ENCODE measurements around the gene KIFC1.

DNA sequence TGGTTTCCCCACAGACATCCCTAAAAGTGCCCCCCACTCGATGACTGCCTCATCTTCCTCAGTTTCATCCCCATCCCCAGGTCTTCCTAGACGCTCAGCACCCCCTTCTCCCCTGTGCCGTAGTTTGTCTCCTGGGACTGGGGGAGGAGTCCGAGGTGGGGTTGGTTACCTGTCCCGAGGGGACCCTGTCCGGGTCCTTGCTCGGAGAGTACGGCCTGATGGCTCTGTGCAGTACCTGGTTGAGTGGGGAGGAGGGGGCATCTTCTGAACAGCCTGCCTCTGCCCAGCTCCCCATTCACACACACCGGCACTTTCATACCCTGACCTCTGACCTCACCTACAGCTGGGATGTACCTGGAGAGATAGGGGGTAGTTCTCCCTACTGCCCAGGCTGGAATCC lies 24.2 kb downstream of the KIFC1 start:
- TF ChIP-seq, protein P1, sequence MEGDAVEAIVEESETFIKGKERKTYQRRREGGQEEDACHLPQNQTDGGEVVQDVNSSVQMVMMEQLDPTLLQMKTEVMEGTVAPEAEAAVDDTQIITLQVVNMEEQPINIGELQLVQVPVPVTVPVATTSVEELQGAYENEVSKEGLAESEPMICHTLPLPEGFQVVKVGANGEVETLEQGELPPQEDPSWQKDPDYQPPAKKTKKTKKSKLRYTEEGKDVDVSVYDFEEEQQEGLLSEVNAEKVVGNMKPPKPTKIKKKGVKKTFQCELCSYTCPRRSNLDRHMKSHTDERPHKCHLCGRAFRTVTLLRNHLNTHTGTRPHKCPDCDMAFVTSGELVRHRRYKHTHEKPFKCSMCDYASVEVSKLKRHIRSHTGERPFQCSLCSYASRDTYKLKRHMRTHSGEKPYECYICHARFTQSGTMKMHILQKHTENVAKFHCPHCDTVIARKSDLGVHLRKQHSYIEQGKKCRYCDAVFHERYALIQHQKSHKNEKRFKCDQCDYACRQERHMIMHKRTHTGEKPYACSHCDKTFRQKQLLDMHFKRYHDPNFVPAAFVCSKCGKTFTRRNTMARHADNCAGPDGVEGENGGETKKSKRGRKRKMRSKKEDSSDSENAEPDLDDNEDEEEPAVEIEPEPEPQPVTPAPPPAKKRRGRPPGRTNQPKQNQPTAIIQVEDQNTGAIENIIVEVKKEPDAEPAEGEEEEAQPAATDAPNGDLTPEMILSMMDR (IDR thresholded peaks at IDR 0.05): no peak
- TF ChIP-seq EZH2phosphoT487 (IDR thresholded peaks at IDR 0.05): no peak
- TF ChIP-seq EZH2 (IDR thresholded peaks at IDR 0.05): no peak
